T47D (cell line): Measurements from ENCODE around the gene LRCH2.

Experiments
- DNase-seq, 2 experiments: peaks; one replicate each; pipeline versions ENCODE4 v3.0.0 to v3.0.0-alpha.2; 2011 to 2012; ENCODE audit warnings: low read depth in 1 of 2, low spot score in 1 of 2
- JUND ChIP-seq: IDR thresholded peaks from 2 replicates; pipeline ENCODE4 v1.6.1; 2012; ENCODE audit warnings: low read depth
- in situ Hi-C: cut with HindIII; loops from 2 replicates; pipeline ENCODE4 v1.10.0; 2016; ENCODE audit warnings: low sequenced_read_pairs, low pct_unique_long_range_greater_than_20kb

Gene LRCH2

DNA sequence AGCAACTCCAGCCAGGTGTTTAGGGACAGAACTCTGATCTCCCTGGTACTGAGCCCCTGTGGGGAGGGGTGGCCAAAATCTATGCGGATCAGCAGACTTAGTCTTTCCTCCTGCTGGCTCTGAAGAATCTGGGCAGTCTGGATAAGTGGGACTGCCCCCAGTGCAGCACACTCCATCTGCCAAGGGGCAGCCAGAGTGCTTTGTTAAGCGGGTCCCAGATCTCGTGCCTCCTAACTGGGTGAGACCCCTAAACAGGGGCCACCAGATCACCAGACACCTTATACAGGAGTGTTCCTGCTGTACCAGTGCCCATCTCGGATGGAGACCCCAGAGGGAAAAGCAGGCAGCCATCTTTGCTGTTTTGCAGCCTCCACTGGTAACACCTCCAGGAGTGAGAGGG, 135.0 kb downstream of the LRCH2 start:
- DNase-seq, result no peak
- TF ChIP-seq JUND, result no peak
- in situ Hi-C loops, result no loop called here

DNA sequence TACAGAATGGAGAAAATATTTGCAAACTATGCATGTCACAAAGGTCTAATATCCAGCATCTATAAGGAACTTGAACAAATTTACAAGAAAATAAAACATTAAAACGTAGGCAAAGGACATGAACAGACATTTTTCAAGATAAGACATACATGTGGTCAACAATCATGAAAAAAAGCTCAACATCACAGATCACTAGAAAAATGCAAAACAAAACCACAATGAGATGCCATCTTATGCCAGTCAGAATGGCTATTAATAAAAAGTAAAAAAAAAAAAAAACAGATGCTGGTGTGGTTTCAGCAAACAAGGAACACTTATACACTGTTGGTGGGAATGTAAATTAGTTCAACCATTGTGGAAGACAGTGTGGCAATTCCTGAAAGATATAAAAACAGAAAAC, 140.7 kb downstream of the LRCH2 start:
- no peak for DNase-seq
- in situ Hi-C loops, result no loop called here
- no peak for TF ChIP-seq JUND

DNA sequence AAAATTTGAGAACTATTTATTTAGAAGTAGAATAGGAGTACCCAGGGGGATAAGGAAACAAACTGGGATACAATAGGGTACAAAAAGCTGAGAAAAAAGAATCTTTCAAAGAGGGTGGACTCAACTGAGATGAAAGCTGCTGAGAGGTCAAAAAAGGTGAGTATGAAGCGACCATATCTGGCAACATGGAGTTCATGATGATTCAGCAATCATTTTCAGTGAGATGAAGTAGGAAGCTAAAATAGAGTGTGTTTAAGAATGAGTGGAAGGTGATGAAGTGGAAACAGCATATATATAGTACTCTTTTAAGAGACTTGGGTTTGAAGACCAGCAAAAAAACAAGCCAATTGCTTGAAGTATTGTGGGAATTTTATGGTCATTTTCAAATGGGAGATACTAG, 144.5 kb downstream of the LRCH2 start:
- in situ Hi-C loops, result no loop called here
- no peak for TF ChIP-seq JUND
- DNase-seq, result no peak

DNA sequence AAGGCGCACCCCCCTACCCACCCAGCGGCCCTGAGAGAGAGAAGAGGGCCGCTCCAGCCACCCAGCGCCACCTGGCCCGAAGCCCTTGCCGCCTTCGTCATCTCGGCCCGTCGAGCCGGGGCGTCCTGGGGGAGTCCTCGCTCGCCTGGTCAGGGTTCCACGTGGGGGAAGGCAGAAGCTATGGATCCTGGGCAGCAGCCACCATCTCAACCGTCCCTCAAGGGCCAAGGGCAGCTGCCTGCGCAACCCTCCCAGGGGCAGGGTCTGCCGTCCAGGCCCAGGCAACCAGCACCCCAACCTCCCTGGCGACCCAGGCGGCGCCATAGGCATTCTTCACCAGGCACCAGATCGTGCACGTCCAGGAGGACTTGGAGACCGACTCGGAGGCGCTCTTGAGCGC, 165.0 kb downstream of the LRCH2 start:
- in situ Hi-C loops, result no loop called here
- DNase-seq, result no peak
- TF ChIP-seq JUND, result no peak

DNA sequence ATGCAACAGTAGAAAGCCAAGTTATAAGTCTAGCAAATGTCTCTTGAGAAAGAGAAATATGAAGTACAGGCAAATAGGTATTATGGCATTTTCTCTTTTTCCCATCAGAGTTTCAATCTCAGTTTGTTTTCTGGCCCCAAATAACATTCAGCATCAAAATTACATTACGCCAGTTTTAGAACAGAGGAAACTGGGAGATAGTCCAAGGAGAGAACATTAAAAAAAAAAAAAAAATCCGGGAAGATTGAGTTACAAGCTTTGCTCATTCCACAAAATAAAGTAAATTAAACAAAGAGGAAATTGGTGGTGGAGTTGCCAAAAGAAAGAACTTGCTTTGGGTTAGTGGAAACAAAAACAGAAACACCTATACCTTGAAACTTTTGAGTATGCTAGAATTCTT, 166.1 kb downstream of the LRCH2 start:
- DNase-seq, result no peak
- TF ChIP-seq JUND, result no peak
- in situ Hi-C loops, result no loop called here

DNA sequence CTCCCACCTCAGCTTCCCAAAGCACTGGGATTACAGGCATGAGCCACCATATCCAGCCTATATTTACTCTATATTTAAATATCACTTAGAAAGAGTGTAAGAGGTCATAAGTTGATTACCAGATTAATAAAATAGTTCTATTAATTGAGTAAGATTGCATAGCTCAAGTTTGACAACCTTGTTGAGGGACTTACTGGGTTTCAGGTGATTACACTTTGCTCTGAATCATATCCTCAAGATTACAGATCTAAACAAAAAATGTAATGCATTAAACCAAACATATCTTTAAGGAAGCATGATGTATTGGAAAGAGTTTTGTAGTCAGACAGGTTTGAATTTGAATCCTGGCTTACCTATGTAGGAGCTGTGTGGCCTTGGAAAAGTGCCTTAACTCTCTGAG, 168.6 kb downstream of the LRCH2 start:
- in situ Hi-C loops, result no loop called here
- DNase-seq, result no peak
- no peak for TF ChIP-seq JUND
